Suppressor macrophage (primary cell): ENCODE data around the gene DDX50.

Experiments used
- DNase-seq, 4 experiments: peaks; one replicate each; pipeline ENCODE4 v3.0.0-alpha.2; 2020 to 2022

DDX50 gene

DNA sequence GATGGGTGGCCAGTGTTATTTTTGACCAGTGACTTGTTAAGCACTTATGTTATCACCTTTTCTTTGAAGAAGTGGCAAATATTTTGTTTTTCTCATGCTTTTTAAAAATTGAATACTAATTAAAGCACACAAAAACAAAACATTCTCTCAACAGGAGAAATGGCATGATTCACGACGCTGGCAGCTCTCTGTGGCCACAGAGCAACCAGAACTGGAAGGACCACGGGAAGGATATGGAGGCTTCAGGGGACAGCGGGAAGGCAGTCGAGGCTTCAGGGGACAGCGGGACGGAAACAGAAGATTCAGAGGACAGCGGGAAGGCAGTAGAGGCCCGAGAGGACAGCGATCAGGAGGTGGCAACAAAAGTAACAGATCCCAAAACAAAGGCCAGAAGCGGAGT lies 81.3 kb downstream of the DDX50 start:
- DNase-seq = no peak

DNA sequence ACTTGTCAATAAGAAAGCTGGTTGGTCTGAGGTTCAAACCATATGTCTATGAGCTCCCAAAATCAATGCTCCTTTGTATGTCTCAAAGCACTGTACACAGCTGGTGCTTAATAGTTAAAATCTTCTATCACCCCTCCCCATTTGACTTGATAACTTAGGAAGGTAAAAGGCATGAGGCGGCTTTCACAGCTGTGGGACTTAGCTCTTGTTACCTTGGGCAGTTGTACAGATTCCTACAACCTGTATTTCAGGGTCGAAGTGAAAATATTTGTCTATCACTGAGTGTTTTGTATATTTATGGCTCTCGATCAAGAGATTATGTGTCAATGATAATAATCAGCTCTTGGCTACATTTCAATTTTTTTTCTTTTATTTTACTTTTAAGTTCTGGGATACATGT lies 86.5 kb downstream of the DDX50 start:
- DNase-seq = no peak

DNA sequence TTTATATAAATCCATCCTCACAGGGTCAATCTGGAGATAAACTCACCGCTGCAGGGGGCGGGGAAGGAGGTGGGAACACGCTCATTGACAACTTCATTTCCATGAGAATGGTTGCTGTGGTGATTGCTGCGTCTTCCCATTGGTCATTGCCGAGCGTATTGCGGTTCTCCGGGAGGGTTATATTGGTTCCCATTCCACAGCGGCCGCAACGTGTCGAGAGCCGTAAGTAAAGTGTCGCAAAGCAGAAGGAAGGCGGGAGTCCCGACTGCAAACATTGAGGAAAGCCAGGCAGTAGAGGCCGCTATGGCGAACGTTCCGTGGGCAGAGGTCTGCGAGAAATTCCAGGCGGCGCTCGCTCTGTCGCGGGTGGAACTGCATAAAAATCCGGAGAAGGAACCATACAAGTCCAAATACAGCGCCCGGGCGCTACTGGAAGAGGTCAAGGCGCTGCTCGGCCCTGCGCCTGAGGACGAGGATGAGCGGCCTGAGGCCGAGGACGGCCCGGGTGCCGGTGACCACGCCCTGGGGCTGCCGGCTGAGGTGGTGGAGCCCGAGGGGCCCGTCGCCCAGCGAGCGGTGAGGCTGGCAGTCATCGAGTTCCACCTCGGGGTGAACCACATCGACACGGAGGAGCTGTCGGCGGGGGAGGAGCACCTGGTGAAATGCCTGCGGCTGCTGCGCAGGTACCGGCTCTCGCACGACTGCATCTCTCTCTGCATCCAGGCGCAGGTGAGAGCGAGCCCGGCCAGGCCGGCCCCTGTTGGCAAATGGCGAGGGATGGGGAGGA lies 87.6 kb downstream of the DDX50 start, which contains the start of gene KIFBP:
KIFBP (plus strand) TSS at position 274 of the 787 bp plus-strand sequence; CDS start at position 304, 30 bp downstream.
- peak; percentile 94 to 98 (median 96) for DNase-seq

DNA sequence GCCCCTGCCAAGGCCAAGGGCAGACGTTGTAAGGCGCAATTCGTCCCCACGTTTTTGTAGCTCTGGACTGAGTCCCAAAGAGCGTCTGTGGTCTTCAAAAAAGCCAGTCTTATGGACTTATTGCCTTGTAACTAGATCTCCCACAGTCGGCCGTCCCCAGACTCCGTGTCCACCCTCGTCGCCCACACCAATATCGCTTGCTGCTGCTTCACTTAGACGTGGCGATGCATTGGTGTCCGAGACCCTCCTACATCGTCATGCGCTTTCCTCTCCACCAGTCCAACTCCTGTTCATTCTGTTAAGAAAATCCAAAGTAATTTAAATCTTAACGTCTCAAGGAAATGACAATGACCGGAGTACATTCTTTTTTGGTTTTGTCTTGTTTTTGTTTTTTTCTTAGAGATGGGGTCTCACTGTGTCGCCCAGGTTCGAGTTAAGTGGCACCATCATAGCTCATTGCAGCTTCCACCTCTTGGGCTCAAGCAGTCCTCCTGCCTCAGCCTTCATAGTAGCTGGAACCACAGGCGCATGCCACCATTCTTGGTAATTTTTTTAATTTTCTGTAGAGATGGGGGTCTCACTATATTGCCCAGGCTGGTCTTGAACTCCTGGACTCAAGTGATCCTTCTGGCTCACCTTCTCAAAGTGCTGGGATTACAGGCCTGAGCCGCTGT lies 88.3 kb downstream of the DDX50 start:
- DNase-seq = peak in 3 of 4 experiments; percentile 19 to 23 (median 22)

DNA sequence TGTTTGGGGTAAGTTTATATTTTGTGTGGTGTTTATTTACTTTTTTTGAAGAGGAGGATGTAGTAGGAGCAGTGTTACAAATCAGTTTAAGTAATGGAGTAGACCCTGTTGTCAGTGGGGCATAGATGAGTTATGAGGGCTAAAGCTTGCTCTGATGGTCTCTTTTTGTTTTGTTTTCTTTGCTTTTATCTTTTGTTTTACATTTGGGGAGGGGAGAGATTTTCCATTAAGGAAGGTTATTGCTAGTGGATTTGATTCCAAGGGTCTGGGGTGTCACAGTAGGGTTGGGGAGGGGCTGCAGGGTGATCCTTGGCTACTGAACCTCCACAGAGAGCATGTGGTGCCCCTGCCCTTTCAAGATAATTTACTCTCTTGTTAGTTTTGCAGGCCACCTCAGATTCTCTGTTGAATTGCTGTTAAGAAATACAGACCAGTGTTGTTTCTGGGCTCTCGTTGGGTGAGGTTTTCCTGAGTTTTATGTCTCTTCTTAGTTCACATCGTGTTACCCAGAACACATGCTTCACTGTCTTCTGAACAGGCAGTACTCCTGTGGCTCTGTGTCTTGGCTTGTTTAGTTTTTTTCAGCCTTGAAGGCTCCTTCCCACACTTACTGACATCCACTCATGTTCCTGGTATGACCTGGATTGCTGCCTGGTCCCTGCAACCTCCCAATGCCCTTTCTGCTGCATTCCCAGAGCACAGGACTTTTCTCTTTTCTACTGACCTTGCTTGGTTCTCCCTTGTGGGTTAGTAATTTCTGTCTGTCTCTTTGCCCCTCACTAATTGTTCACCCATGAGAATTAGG lies 91.7 kb downstream of the DDX50 start:
- no peak for DNase-seq
